ENCODE results near the gene GPATCH1. TPM values are rescaled to one million over a fixed set of nuclear protein-coding genes. Genes with fewer than 3 reads are reported as not detected.

Gene GPATCH1
- total and polyA plus RNA-seq, 2 of the 8 experiments (the other 6 are each of a cell fraction or from before 2014, with no cell fraction given), result 4.3 to 8.2 TPM

DNA sequence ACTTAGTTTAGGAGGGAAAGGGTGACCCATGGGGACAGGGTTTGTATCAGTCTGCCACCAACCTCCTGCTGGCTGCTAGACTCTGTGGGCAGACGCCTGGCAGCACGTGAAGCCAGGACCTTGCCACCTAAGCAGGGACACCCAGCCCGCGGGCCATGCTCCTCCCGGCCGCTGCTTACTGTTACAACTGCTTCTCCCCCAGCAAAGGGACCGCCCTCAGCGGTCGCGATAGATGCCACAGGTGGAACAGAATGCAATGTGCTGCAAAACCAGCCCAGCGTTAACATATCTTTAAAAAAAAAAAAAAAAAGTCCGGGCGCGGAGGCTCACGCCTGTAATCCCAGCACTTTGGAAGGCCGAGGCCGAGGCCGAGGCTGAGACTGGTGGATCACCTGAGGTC, 14.4 kb upstream of the GPATCH1 start (continued):
- TF ChIP-seq CHD7 (IDR thresholded peaks at IDR 0.05; ENCODE audit: insufficient replicate concordance, low read length) (no peak), PHF8 (conservative IDR thresholded peaks at IDR 0.05; ENCODE audit: low read depth, low read length) (no peak), USF2 (IDR thresholded peaks at IDR 0.05; ENCODE audit: low read length) (no peak), CTBP2 (IDR thresholded peaks at IDR 0.05; ENCODE audit: borderline replicate concordance, insufficient read depth, insufficient read length, low read length) (no peak), EZH2 (IDR thresholded peaks at IDR 0.05; ENCODE audit: low read depth, low read length, severe bottlenecking) (no peak), NRF1 (IDR thresholded peaks at IDR 0.05; ENCODE audit: low read depth, low read length) (no peak), POU5F1 (IDR thresholded peaks at IDR 0.05; ENCODE audit: low read depth, low read length) (no peak), SUZ12 (IDR thresholded peaks at IDR 0.05; ENCODE audit: low read length) (no peak), KDM4A (IDR thresholded peaks at IDR 0.05; ENCODE audit: low read depth, low read length, severe bottlenecking) (no peak)
- TF ChIP-seq, protein P1, sequence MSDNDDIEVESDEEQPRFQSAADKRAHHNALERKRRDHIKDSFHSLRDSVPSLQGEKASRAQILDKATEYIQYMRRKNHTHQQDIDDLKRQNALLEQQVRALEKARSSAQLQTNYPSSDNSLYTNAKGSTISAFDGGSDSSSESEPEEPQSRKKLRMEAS (IDR thresholded peaks at IDR 0.05), result no peak
